DND-41 (cell line): ENCODE measurements around the gene DHX36.

ENCODE experiments used
- ATAC-seq: fragments of 200-7000 bp; cut with Tn5 transposase; 3 replicates; pipeline ENCODE4 v1.9.1; 2021; ENCODE audit warnings: low read depth; ENCODE audit not compliant: insufficient read depth
- DNase-seq: peaks from one replicate; pipeline ENCODE4 v3.0.0-alpha.2; 2020
- H2AFZ ChIP-seq: 2 replicates; pipeline ENCODE4 v1.6.0; 2012; ENCODE audit warnings: low read depth, low read length
- H3K27ac ChIP-seq: 2 replicates; pipeline ENCODE4 v1.5.1; 2012; ENCODE audit warnings: low read length, inconsistent platforms
- H3K27me3 ChIP-seq: fragments of 200-600 bp; sonication (generic); 2 replicates; pipeline ENCODE4 v1.6.0; 2012; ENCODE audit warnings: low read length, mild to moderate bottlenecking, inconsistent platforms; ENCODE audit not compliant: insufficient read depth, poor library complexity
- H3K36me3 ChIP-seq: 2 replicates; pipeline ENCODE4 v1.5.1; 2012; ENCODE audit warnings: low read length, inconsistent platforms; ENCODE audit not compliant: insufficient read depth
- H3K4me1 ChIP-seq: 2 replicates; pipeline ENCODE4 v1.5.1; 2012; ENCODE audit warnings: mild to moderate bottlenecking, low read length; ENCODE audit not compliant: insufficient read depth
- H3K4me2 ChIP-seq: 2 replicates; pipeline ENCODE4 v1.6.0; 2012; ENCODE audit warnings: mild to moderate bottlenecking, moderate library complexity, low read length, inconsistent platforms; ENCODE audit not compliant: insufficient read depth
- H3K4me3 ChIP-seq, 2 experiments: fragments of 200-600 bp in 1 of 2; shearing (Covaris generic) in 1 of 2; 2 replicates each; pipeline ENCODE4 v1.5.1; 2012 to 2016; ENCODE audit warnings: inconsistent platforms in 2 of 2, low read length in 2 of 2, mild to moderate bottlenecking in 2 of 2, low read depth in 1 of 2, moderate library complexity in 1 of 2
- H3K79me2 ChIP-seq: 2 replicates; pipeline ENCODE4 v1.6.0; 2012; ENCODE audit warnings: low read length, inconsistent platforms; ENCODE audit not compliant: insufficient read depth
- H3K9ac ChIP-seq: 2 replicates; pipeline ENCODE4 v1.6.0; 2012; ENCODE audit warnings: low read depth, mild to moderate bottlenecking, inconsistent platforms, low read length, moderate library complexity
- H3K9me3 ChIP-seq: 2 replicates; pipeline ENCODE4 v1.5.1; 2012; ENCODE audit warnings: low read length, moderate library complexity, mild to moderate bottlenecking, inconsistent platforms; ENCODE audit not compliant: insufficient read depth, severe bottlenecking
- H4K20me1 ChIP-seq: 2 replicates; pipeline ENCODE4 v1.6.0; 2012; ENCODE audit warnings: low read length; ENCODE audit not compliant: insufficient read depth
- CTCF ChIP-seq: IDR thresholded peaks from 2 replicates; pipeline ENCODE4 v1.5.1; 2012; ENCODE audit warnings: borderline replicate concordance, low read length, moderate library complexity, mild to moderate bottlenecking; ENCODE audit not compliant: poor library complexity, severe bottlenecking; ENCODE audit errors: extremely low read depth
- EZH2 ChIP-seq: IDR thresholded peaks from 3 replicates; pipeline ENCODE4 v1.6.1; 2012; ENCODE audit warnings: borderline replicate concordance, low read depth, mild to moderate bottlenecking, moderate library complexity, low read length, inconsistent platforms; ENCODE audit not compliant: severe bottlenecking

The DHX36 gene

GRCh38 chr3:154290187-154290586, 34.1 kb downstream of the DHX36 start:
- TF ChIP-seq CTCF = no peak
- TF ChIP-seq EZH2 = no peak
- H3K79me2 ChIP-seq = no peaks in the 10 kb centered on the region
- no peak overlapping the region for H3K9ac ChIP-seq
- peaks cover 85% of the 10 kb centered on the region for H3K36me3 ChIP-seq
- no peaks in the 10 kb centered on the region for H3K9me3 ChIP-seq
- DNase-seq (no peak), ATAC-seq (no peak)
- H3K4me1 ChIP-seq = no peaks in the 10 kb centered on the region
- no peak overlapping the region for H2AFZ ChIP-seq
- H4K20me1 ChIP-seq = no peaks in the 10 kb centered on the region
- H3K27me3 ChIP-seq = no peaks in the 10 kb centered on the region
- H3K4me2 ChIP-seq = no peak overlapping the region
- no peak overlapping the region for H3K4me3 ChIP-seq
- H3K27ac ChIP-seq = no peak overlapping the region

- Histone ChIP-seq H3K27ac (no peak overlapping the region), H3K9me3 (no peaks in the 10 kb centered on the region), H3K4me3 (no peak overlapping the region), H3K79me2 (no peaks in the 10 kb centered on the region), H2AFZ (no peak overlapping the region), H3K4me2 (no peak overlapping the region), H4K20me1 (no peaks in the 10 kb centered on the region), H3K27me3 (no peaks in the 10 kb centered on the region), H3K9ac (no peak overlapping the region), H3K4me1 (no peaks in the 10 kb centered on the region), H3K36me3 (peaks cover 89% of the 10 kb centered on the region)
- no peak for DNase-seq
- no peak for TF ChIP-seq CTCF
- no peak for TF ChIP-seq EZH2
- ATAC-seq = no peak
These were observed 39.1 kb downstream of the DHX36 start for GRCh38 chr3:154285221-154285620.

- H3K4me2 ChIP-seq = no peak overlapping the region
- no peaks in the 10 kb centered on the region for H3K9me3 ChIP-seq
- peaks cover 90% of the 10 kb centered on the region for H3K36me3 ChIP-seq
- no peaks in the 10 kb centered on the region for H3K79me2 ChIP-seq
- H3K27me3 ChIP-seq = no peaks in the 10 kb centered on the region
- ATAC-seq (no peak), DNase-seq (no peak)
- no peak overlapping the region for H3K4me3 ChIP-seq
- TF ChIP-seq CTCF (no peak), EZH2 (no peak)
- H3K4me1 ChIP-seq = no peaks in the 10 kb centered on the region
- H2AFZ ChIP-seq = no peak overlapping the region
- H3K9ac ChIP-seq = no peak overlapping the region
- no peak overlapping the region for H3K27ac ChIP-seq
- no peaks in the 10 kb centered on the region for H4K20me1 ChIP-seq
These were observed 44.1 kb downstream of the DHX36 start for GRCh38 chr3:154280161-154280560.

GRCh38 chr3:154275965-154276364, 48.3 kb downstream of the DHX36 start:
- no peak overlapping the region for H3K4me3 ChIP-seq
- H2AFZ ChIP-seq = no peak overlapping the region
- no peak for DNase-seq
- H3K4me1 ChIP-seq = no peaks in the 10 kb centered on the region
- no peak overlapping the region for H3K9ac ChIP-seq
- no peaks in the 10 kb centered on the region for H3K79me2 ChIP-seq
- no peak for ATAC-seq
- H3K36me3 ChIP-seq = peaks cover 90% of the 10 kb centered on the region
- no peak overlapping the region for H3K27ac ChIP-seq
- H3K27me3 ChIP-seq = no peaks in the 10 kb centered on the region
- no peaks in the 10 kb centered on the region for H4K20me1 ChIP-seq
- no peak overlapping the region for H3K4me2 ChIP-seq
- H3K9me3 ChIP-seq = no peaks in the 10 kb centered on the region
- TF ChIP-seq CTCF = no peak
- TF ChIP-seq EZH2 = no peak
